Measurements from ENCODE around the gene TAMM41.

GRCh38 chr3:11757441-11757875 lies 89.2 kb downstream of the TAMM41 start:
- TF ChIP-seq, protein P1, sequence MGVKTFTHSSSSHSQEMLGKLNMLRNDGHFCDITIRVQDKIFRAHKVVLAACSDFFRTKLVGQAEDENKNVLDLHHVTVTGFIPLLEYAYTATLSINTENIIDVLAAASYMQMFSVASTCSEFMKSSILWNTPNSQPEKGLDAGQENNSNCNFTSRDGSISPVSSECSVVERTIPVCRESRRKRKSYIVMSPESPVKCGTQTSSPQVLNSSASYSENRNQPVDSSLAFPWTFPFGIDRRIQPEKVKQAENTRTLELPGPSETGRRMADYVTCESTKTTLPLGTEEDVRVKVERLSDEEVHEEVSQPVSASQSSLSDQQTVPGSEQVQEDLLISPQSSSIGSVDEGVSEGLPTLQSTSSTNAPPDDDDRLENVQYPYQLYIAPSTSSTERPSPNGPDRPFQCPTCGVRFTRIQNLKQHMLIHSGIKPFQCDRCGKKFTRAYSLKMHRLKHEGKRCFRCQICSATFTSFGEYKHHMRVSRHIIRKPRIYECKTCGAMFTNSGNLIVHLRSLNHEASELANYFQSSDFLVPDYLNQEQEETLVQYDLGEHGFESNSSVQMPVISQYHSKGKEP (tag by site-specific recombination; IDR thresholded peaks at IDR 0.05) = no peak
- TF ChIP-seq ZNF274 (IDR thresholded peaks at IDR 0.05; ENCODE audit: low read length) (no peak), ZNF274 (tag by site-specific recombination; IDR thresholded peaks at IDR 0.05; ENCODE audit: borderline replicate concordance) (no peak), PATZ1 (tag by site-specific recombination; IDR thresholded peaks at IDR 0.05) (no peak), ZNF473 (tag by site-specific recombination; IDR thresholded peaks at IDR 0.05) (no peak), GLIS1 (tag by site-specific recombination; IDR thresholded peaks at IDR 0.05) (no peak), ATF2 (tag by site-specific recombination; IDR thresholded peaks at IDR 0.05; ENCODE audit: low read depth) (peak; percentile 72), SETDB1 (IDR thresholded peaks at IDR 0.05; ENCODE audit: insufficient read length, low read length) (no peak), ZBTB7A (tag by site-specific recombination; IDR thresholded peaks at IDR 0.05; ENCODE audit: low read depth) (no peak), YY1 (tag by site-specific recombination; IDR thresholded peaks at IDR 0.05) (no peak)
- TF ChIP-seq, protein P2, sequence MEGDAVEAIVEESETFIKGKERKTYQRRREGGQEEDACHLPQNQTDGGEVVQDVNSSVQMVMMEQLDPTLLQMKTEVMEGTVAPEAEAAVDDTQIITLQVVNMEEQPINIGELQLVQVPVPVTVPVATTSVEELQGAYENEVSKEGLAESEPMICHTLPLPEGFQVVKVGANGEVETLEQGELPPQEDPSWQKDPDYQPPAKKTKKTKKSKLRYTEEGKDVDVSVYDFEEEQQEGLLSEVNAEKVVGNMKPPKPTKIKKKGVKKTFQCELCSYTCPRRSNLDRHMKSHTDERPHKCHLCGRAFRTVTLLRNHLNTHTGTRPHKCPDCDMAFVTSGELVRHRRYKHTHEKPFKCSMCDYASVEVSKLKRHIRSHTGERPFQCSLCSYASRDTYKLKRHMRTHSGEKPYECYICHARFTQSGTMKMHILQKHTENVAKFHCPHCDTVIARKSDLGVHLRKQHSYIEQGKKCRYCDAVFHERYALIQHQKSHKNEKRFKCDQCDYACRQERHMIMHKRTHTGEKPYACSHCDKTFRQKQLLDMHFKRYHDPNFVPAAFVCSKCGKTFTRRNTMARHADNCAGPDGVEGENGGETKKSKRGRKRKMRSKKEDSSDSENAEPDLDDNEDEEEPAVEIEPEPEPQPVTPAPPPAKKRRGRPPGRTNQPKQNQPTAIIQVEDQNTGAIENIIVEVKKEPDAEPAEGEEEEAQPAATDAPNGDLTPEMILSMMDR (tag by site-specific recombination; IDR thresholded peaks at IDR 0.05) = no peak
- TF ChIP-seq, protein P3, sequence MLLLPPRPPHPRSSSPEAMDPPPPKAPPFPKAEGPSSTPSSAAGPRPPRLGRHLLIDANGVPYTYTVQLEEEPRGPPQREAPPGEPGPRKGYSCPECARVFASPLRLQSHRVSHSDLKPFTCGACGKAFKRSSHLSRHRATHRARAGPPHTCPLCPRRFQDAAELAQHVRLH (tag by site-specific recombination; IDR thresholded peaks at IDR 0.05) = no peak

Data from HEK293 (cell line).